Vagina (tissue), 2 donors: ENCODE data around the gene PPP4R3A.

Experiments
- CTCF ChIP-seq, 3 experiments: fragments of 450-650 bp in 2 of 3; fragments of 200-600 bp in 1 of 3; sonication (generic) in 1 of 3; IDR thresholded peaks; one replicate each; pipeline ENCODE4 v1.5.1; 2017 to 2019; ENCODE audit warnings: antibody characterized with exemption in 3 of 3, mild to moderate bottlenecking in 2 of 3, moderate library complexity in 2 of 3
- POLR2A ChIP-seq, 2 donors: fragments of 450-650 bp; IDR thresholded peaks; one replicate each; pipeline ENCODE4 v1.6.1; 2017; ENCODE audit warnings: antibody characterized with exemption in 2 of 2, mild to moderate bottlenecking in 2 of 2, moderate library complexity in 2 of 2
- POLR2AphosphoS5 ChIP-seq, 2 donors: sonication (generic); formaldehyde crosslinking; IDR thresholded peaks; one replicate each; pipeline ENCODE4 v1.9.0; 2017; ENCODE audit warnings: antibody characterized with exemption in 2 of 2, mild to moderate bottlenecking in 2 of 2, low read depth in 1 of 2; ENCODE audit not compliant: insufficient read depth in 1 of 2

GRCh38 chr14:91520138-91520537 is 10.0 kb upstream of the PPP4R3A start:
- no peak for TF ChIP-seq CTCF (IDR thresholded peaks at IDR 0.05)
- no peak for TF ChIP-seq POLR2AphosphoS5 (IDR thresholded peaks at IDR 0.05; ENCODE audit: insufficient read depth in 1 of 2, low read depth in 1 of 2)
- TF ChIP-seq POLR2A (IDR thresholded peaks at IDR 0.05), result no peak
